Erythroblast (primary cell): Measurements from ENCODE around the gene PLEKHH2.

Experiments
- GATA1 ChIP-seq: IDR thresholded peaks from 2 replicates; pipeline ENCODE4 v1.6.1; 2011; ENCODE audit warnings: low read depth, mild to moderate bottlenecking, control low read depth, low read length, moderate library complexity
- POLR2A ChIP-seq: IDR thresholded peaks from 2 replicates; pipeline ENCODE4 v1.6.1; 2011; ENCODE audit warnings: mild to moderate bottlenecking, low read length

DNA sequence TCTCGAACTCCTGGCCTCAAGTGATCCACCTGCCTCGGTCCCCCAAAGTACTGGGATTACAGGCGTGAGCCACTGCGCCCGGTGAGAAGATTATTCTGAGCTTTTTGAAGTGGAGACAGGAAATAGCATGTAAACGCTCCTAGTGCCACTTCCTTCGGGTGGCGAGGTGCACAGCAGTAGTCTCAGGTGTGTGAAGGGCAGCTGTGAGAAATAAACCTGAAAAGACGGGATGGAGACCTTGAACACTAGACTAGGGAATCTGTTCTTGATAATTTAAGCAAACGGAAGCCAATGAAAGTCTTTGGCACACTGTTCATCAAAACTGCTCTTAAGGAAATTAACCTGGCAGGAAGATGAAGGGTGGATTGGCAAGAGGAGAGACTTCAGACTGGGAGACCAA lies 439 bp upstream of the PLEKHH2 start:
- TF ChIP-seq POLR2A: no peak
- TF ChIP-seq GATA1: no peak
